GM23338 (cell line): ENCODE measurements around the gene RCOR1. TPM values are rescaled to one million over a fixed set of nuclear protein-coding genes. Genes with fewer than 3 reads are reported as not detected.

ENCODE experiments used
- POLR2AphosphoS5 ChIP-seq: IDR thresholded peaks from 2 replicates; pipeline ENCODE4 v1.6.1; 2016; ENCODE audit warnings: antibody characterized with exemption, low read depth
- ZNF114 ChIP-seq: fragments of 250-450 bp; sonication (Bioruptor Pico); IDR thresholded peaks from 2 replicates; pipeline ENCODE4 v1.5.0; 2020; ENCODE audit warnings: mild to moderate bottlenecking, moderate library complexity
- polyA plus RNA-seq: library from polyadenylated mRNA; unstranded; fragments of >200 nt; fragmentation: Nextera tagmentation; extraction: Ambion mirVana; gene quantifications from 2 replicates; pipeline ENCODE4 v1.2.1, GENCODE V29; 2016
- total RNA-seq: library from RNA; depleted of rRNA; stranded (reverse); fragments of >200 nt; shearing (Covaris generic); gene quantifications from 2 replicates; pipeline ENCODE4 v1.2.3, GENCODE V29; 2014
- TF ChIP-seq, protein P1 (sequence below): fragments of 250-450 bp; sonication (Bioruptor Pico); IDR thresholded peaks from 2 replicates; pipeline ENCODE4 v1.5.0; 2020; ENCODE audit warnings: mild to moderate bottlenecking, moderate library complexity
- TF ChIP-seq, protein P2 (sequence below): IDR thresholded peaks from one replicate; pipeline ENCODE4 v1.6.1; 2018; ENCODE audit warnings: antibody characterized with exemption; ENCODE audit not compliant: unreplicated experiment
- TF ChIP-seq, protein P3 (sequence below): IDR thresholded peaks from 2 replicates; pipeline ENCODE4 v1.6.1; 2016; ENCODE audit warnings: antibody characterized with exemption

RCOR1 gene
- total and polyA plus RNA-seq, 2 experiments from 2014 or later, result 7.6 to 26.1 TPM

DNA sequence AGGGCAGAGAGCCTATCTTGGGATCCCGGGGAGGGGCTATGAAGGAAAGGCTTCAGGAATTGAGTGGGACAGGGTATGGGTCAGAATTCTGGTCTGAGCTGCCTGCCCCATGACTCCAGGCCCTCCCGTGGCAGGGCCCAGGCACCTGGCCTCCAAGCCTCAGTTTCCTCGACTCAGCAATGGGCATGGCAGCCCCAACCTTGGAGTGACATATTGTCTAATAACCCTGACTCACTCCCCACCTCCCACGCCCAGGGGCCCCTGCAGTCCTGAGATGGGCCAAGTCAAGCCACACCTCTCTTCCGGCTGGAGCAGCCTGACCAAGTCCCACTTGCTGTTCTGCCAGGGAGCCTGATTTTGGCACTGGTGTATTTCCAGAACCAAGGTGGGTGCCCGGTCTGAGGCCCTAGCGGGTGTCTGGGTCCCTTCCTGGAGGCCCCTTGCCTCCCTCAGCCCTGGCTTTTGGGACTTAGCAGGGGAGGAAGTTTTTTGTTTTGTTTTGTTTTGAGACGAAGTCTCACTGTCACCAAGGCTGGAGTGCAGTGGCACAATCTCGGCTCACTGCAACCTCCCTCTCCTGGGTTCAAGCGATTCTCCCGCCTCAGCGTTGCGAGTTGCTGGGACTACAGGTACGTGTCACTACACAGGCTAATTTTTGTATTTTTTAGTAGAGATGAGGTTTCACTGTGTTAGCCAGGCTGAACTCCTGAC, 40.3 kb upstream of the RCOR1 start (continued):
- TF ChIP-seq, protein P1, sequence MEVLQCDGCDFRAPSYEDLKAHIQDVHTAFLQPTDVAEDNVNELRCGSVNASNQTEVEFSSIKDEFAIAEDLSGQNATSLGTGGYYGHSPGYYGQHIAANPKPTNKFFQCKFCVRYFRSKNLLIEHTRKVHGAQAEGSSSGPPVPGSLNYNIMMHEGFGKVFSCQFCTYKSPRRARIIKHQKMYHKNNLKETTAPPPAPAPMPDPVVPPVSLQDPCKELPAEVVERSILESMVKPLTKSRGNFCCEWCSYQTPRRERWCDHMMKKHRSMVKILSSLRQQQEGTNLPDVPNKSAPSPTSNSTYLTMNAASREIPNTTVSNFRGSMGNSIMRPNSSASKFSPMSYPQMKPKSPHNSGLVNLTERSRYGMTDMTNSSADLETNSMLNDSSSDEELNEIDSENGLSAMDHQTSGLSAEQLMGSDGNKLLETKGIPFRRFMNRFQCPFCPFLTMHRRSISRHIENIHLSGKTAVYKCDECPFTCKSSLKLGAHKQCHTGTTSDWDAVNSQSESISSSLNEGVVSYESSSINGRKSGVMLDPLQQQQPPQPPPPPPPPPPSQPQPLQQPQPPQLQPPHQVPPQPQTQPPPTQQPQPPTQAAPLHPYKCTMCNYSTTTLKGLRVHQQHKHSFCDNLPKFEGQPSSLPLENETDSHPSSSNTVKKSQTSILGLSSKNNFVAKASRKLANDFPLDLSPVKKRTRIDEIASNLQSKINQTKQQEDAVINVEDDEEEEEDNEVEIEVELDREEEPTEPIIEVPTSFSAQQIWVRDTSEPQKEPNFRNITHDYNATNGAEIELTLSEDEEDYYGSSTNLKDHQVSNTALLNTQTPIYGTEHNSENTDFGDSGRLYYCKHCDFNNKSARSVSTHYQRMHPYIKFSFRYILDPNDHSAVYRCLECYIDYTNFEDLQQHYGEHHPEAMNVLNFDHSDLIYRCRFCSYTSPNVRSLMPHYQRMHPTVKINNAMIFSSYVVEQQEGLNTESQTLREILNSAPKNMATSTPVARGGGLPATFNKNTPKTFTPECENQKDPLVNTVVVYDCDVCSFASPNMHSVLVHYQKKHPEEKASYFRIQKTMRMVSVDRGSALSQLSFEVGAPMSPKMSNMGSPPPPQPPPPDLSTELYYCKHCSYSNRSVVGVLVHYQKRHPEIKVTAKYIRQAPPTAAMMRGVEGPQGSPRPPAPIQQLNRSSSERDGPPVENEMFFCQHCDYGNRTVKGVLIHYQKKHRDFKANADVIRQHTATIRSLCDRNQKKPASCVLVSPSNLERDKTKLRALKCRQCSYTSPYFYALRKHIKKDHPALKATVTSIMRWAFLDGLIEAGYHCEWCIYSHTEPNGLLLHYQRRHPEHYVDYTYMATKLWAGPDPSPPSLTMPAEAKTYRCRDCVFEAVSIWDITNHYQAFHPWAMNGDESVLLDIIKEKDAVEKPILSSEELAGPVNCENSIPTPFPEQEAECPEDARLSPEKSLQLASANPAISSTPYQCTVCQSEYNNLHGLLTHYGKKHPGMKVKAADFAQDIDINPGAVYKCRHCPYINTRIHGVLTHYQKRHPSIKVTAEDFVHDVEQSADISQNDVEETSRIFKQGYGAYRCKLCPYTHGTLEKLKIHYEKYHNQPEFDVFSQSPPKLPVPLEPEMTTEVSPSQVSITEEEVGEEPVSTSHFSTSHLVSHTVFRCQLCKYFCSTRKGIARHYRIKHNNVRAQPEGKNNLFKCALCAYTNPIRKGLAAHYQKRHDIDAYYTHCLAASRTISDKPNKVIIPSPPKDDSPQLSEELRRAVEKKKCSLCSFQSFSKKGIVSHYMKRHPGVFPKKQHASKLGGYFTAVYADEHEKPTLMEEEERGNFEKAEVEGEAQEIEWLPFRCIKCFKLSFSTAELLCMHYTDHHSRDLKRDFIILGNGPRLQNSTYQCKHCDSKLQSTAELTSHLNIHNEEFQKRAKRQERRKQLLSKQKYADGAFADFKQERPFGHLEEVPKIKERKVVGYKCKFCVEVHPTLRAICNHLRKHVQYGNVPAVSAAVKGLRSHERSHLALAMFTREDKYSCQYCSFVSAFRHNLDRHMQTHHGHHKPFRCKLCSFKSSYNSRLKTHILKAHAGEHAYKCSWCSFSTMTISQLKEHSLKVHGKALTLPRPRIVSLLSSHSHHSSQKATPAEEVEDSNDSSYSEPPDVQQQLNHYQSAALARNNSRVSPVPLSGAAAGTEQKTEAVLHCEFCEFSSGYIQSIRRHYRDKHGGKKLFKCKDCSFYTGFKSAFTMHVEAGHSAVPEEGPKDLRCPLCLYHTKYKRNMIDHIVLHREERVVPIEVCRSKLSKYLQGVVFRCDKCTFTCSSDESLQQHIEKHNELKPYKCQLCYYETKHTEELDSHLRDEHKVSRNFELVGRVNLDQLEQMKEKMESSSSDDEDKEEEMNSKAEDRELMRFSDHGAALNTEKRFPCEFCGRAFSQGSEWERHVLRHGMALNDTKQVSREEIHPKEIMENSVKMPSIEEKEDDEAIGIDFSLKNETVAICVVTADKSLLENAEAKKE (CRISPR knock-in tag), result no peak
- TF ChIP-seq POLR2AphosphoS5, result no peak
- TF ChIP-seq, protein P2, sequence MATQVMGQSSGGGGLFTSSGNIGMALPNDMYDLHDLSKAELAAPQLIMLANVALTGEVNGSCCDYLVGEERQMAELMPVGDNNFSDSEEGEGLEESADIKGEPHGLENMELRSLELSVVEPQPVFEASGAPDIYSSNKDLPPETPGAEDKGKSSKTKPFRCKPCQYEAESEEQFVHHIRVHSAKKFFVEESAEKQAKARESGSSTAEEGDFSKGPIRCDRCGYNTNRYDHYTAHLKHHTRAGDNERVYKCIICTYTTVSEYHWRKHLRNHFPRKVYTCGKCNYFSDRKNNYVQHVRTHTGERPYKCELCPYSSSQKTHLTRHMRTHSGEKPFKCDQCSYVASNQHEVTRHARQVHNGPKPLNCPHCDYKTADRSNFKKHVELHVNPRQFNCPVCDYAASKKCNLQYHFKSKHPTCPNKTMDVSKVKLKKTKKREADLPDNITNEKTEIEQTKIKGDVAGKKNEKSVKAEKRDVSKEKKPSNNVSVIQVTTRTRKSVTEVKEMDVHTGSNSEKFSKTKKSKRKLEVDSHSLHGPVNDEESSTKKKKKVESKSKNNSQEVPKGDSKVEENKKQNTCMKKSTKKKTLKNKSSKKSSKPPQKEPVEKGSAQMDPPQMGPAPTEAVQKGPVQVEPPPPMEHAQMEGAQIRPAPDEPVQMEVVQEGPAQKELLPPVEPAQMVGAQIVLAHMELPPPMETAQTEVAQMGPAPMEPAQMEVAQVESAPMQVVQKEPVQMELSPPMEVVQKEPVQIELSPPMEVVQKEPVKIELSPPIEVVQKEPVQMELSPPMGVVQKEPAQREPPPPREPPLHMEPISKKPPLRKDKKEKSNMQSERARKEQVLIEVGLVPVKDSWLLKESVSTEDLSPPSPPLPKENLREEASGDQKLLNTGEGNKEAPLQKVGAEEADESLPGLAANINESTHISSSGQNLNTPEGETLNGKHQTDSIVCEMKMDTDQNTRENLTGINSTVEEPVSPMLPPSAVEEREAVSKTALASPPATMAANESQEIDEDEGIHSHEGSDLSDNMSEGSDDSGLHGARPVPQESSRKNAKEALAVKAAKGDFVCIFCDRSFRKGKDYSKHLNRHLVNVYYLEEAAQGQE, result no peak
- TF ChIP-seq, protein P3, sequence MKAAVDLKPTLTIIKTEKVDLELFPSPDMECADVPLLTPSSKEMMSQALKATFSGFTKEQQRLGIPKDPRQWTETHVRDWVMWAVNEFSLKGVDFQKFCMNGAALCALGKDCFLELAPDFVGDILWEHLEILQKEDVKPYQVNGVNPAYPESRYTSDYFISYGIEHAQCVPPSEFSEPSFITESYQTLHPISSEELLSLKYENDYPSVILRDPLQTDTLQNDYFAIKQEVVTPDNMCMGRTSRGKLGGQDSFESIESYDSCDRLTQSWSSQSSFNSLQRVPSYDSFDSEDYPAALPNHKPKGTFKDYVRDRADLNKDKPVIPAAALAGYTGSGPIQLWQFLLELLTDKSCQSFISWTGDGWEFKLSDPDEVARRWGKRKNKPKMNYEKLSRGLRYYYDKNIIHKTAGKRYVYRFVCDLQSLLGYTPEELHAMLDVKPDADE, result no peak
- TF ChIP-seq ZNF114 (CRISPR knock-in tag), result no peak
